T-cell (primary cell): ENCODE measurements around the gene SLC22A23. TPM values are rescaled to one million over a fixed set of nuclear protein-coding genes. Genes with fewer than 3 reads are reported as not detected.

Experiments
- ATAC-seq, 4 experiments: fragments of 200-7000 bp in 3 of 4; fragments of 150-1000 bp in 1 of 4; cut with Tn5 transposase; replicated peaks in 1 of 4; 1 replicate in 3 of 4; 2 replicates in 1 of 4; pipeline ENCODE4 v1.10.0; 2021; ENCODE audit warnings: moderate library complexity in 3 of 4, mild to moderate bottlenecking in 2 of 4, moderate number of reproducible peaks in 1 of 4
- CTCF ChIA-PET, 2 donors: fragments of 300-600 bp; sonication (Branson Sonifier 250); formaldehyde crosslinking; loops; one replicate each; lab custom pipeline; 2022; ENCODE audit warnings: antibody characterized with exemption in 2 of 2; lab: Charles Lee
- POLR2A ChIA-PET, 2 donors: fragments of 300-600 bp; sonication (Branson Sonifier 250); formaldehyde crosslinking; loops; one replicate each; lab custom pipeline; 2022; ENCODE audit warnings: antibody characterized with exemption in 2 of 2; lab: Charles Lee
- DNase-seq, 35 experiments: peaks; one replicate each; pipeline versions ENCODE4 v3.0.0 to v3.0.0-alpha.2; 2013 to 2023
- H3K27ac ChIP-seq: one replicate; pipeline ENCODE4 v1.5.1; 2013; ENCODE audit warnings: low read length
- H3K27me3 ChIP-seq, 2 experiments: replicated peaks in 1 of 2; 1 replicate in 1 of 2; 2 replicates in 1 of 2; pipeline versions ENCODE4 v1.6.1 to v1.7.0; 2013; ENCODE audit warnings: low read length in 1 of 2, mixed read lengths in 1 of 2; ENCODE audit not compliant: control insufficient read depth in 2 of 2, insufficient read depth in 2 of 2; ENCODE audit errors: extremely low read depth in 1 of 2
- H3K36me3 ChIP-seq, 2 donors: 1 replicate in 1 of 2; 2 replicates in 1 of 2; pipeline versions ENCODE4 v1.6.1 to v1.7.0; 2013; ENCODE audit warnings: low read length in 1 of 2; ENCODE audit not compliant: control insufficient read depth in 2 of 2, insufficient read depth in 1 of 2; ENCODE audit errors: extremely low read depth in 1 of 2
- H3K4me1 ChIP-seq, 2 experiments: 1 replicate in 1 of 2; 2 replicates in 1 of 2; pipeline versions ENCODE4 v1.6.1 to v1.7.0; 2013; ENCODE audit warnings: low read length in 2 of 2, mixed read lengths in 1 of 2; ENCODE audit not compliant: insufficient read depth in 2 of 2, control insufficient read depth in 1 of 2; ENCODE audit errors: extremely low read depth in 1 of 2
- H3K4me3 ChIP-seq, 2 donors: 1 replicate in 1 of 2; 2 replicates in 1 of 2; pipeline versions ENCODE4 v1.5.1 to v1.7.0; 2013; ENCODE audit warnings: mild to moderate bottlenecking in 2 of 2, low read length in 1 of 2, moderate library complexity in 1 of 2; ENCODE audit not compliant: control insufficient read depth in 1 of 2; ENCODE audit errors: extremely low read depth in 1 of 2
- H3K9me3 ChIP-seq: 2 replicates; pipeline ENCODE4 v1.7.0; 2013
- H3K27ac Mint-ChIP-seq, 2 donors: one replicate each; pipeline ENCODE4 v1.8.0; 2020 to 2021; ENCODE audit warnings: mild to moderate bottlenecking in 2 of 2, mixed read lengths in 2 of 2
- H3K27me3 Mint-ChIP-seq, 2 donors: one replicate each; pipeline ENCODE4 v1.8.0; 2021 to 2022; ENCODE audit warnings: mixed read lengths in 2 of 2
- H3K36me3 Mint-ChIP-seq: one replicate; pipeline ENCODE4 v1.8.0; 2021; ENCODE audit warnings: mixed read lengths
- H3K4me1 Mint-ChIP-seq, 3 donors: one replicate each; pipeline ENCODE4 v1.8.0; 2020 to 2022; ENCODE audit warnings: mixed read lengths in 3 of 3, mild to moderate bottlenecking in 1 of 3
- H3K4me3 Mint-ChIP-seq, 3 donors: one replicate each; pipeline ENCODE4 v1.8.0; 2020 to 2022; ENCODE audit warnings: mild to moderate bottlenecking in 3 of 3, mixed read lengths in 3 of 3, moderate library complexity in 3 of 3
- H3K9me3 Mint-ChIP-seq, 3 donors: one replicate each; pipeline ENCODE4 v1.8.0; 2020 to 2022; ENCODE audit warnings: mixed read lengths in 3 of 3
- whole genome bisulfite sequencing: methylation state at CpG from one replicate; pipeline ENCODE4 v1.1.5; 2013; ENCODE audit warnings: missing lambda C conversion rate; ENCODE audit not compliant: insufficient coverage; 5-methylcytosine and 5-hydroxymethylcytosine counted together
- total RNA-seq, 35 experiments: library from RNA in 6 of 35; stranded (reverse) in 6 of 35; fragments of 120-200 nt in 1 of 35; gene quantifications; one replicate each; pipeline versions ENCODE4 v1.2.1 to v1.2.4 and lab custom pipeline; 2013 to 2026

Gene SLC22A23
- total RNA-seq, 5 donors from 2014 or later (not counting 1 experiment from before 2014, with no cell fraction given) = 6.2 to 14.8 (median 12.1) TPM

GRCh38 chr6:3426927-3427686 lies 29.7 kb downstream of the SLC22A23 start:
- H3K27ac Mint-ChIP-seq = no peak overlapping the region
- H3K4me1 ChIP-seq = no peaks in the 10 kb centered on the region
- CTCF ChIA-PET = interaction anchor here in 1 of 2 donors (0.9 kb wide), 1 partner anchor 24 kb away, joined by 3 read pairs; no protein-coding TSS in a partner anchor
- H3K27ac ChIP-seq = no peak overlapping the region
- no peaks in the 10 kb centered on the region for H3K9me3 ChIP-seq
- DNase-seq = no peak
- 90% methylated on average over 8 of the region's 20 CpGs for WGBS
- peaks cover 0 to 10% of the 10 kb centered on the region in 2 experiments for H3K27me3 ChIP-seq
- H3K9me3 Mint-ChIP-seq = no peaks in the 10 kb centered on the region
- peaks cover 0 to 4% of the 10 kb centered on the region in 2 donors for H3K27me3 Mint-ChIP-seq
- H3K4me3 Mint-ChIP-seq = no peak overlapping the region
- H3K4me3 ChIP-seq = no peak overlapping the region
- no peak for ATAC-seq
- no peaks in the 10 kb centered on the region for H3K36me3 ChIP-seq
- H3K4me1 Mint-ChIP-seq = peaks cover 0 to 4% (median 0%) of the 10 kb centered on the region in 3 donors
- H3K36me3 Mint-ChIP-seq = no peaks in the 10 kb centered on the region
- POLR2A ChIA-PET = no interaction called here

DNA sequence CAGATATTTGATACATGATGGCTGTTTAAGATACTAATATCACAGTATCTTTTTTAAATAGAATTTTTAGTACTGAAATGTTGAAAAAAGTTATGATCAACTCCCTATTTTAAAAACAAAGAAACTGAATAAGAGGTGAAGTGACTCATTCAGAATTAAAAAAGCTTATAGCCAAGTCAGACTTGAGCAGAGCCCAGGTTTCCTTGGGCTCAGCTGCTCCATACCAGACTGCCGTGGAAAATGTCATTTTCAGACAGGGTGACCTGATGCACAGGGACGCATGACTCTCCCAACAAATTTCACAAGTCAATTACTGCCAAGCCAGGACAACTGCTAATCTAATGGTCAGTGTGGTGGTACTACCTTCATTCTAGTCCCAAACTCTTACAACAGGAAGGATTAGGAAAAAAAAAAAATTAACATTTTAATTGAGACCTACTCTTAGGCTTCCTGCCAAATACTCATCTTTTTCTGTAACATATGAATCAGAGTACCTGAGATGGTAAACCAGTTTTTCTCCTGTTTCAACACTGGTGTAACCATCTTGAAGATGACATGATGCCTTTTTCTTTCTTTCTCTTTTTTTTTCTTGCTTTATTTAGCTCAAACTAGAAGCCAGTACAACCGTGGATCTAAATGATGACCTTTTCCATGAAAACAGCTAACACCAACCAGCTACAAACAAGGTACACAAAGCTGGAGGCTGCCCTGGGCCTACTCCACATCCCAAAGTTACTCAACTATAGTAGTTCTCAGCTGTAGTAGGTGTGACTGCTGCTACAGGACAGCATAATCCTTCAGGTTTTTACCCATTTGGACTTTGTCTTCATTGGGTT lies 30.5 kb downstream of the SLC22A23 start:
- Histone ChIP-seq H3K4me3 (no peak overlapping the region), H3K36me3 (no peaks in the 10 kb centered on the region), H3K27ac (no peak overlapping the region), H3K4me1 (no peaks in the 10 kb centered on the region), H3K9me3 (no peaks in the 10 kb centered on the region), H3K27me3 (peaks cover 0 to 10% of the 10 kb centered on the region in 2 experiments)
- no CpG with 5 or more reads among the region's 3 CpGs for WGBS
- DNase-seq = no peak
- H3K27ac Mint-ChIP-seq = no peak overlapping the region
- no peak for ATAC-seq
- peaks cover 1 to 4% (median 1%) of the 10 kb centered on the region in 3 donors for H3K4me1 Mint-ChIP-seq
- H3K27me3 Mint-ChIP-seq = peaks cover 0 to 4% of the 10 kb centered on the region in 2 donors
- POLR2A ChIA-PET = no interaction called here
- H3K9me3 Mint-ChIP-seq = no peaks in the 10 kb centered on the region
- CTCF ChIA-PET = no interaction called here
- H3K36me3 Mint-ChIP-seq = no peaks in the 10 kb centered on the region
- no peak overlapping the region for H3K4me3 Mint-ChIP-seq

- Mint-ChIP-seq H3K4me1 (peaks cover 1 to 4% (median 1%) of the 10 kb centered on the region in 3 donors), H3K4me3 (no peak overlapping the region), H3K27ac (no peak overlapping the region), H3K27me3 (peaks cover 0 to 4% of the 10 kb centered on the region in 2 donors), H3K9me3 (no peaks in the 10 kb centered on the region), H3K36me3 (no peaks in the 10 kb centered on the region)
- Histone ChIP-seq H3K27me3 (peaks cover 0 to 10% of the 10 kb centered on the region in 2 experiments), H3K4me1 (no peaks in the 10 kb centered on the region), H3K27ac (no peak overlapping the region), H3K9me3 (no peaks in the 10 kb centered on the region), H3K36me3 (no peaks in the 10 kb centered on the region), H3K4me3 (no peak overlapping the region)
- ChIA-PET POLR2A (no interaction called here), CTCF (no interaction called here)
- ATAC-seq = no peak
- no peak for DNase-seq
- WGBS = no CpG with 5 or more reads among the region's 2 CpGs
Measured at GRCh38 chr6:3425574-3425973, 31.3 kb downstream of the SLC22A23 start.

DNA sequence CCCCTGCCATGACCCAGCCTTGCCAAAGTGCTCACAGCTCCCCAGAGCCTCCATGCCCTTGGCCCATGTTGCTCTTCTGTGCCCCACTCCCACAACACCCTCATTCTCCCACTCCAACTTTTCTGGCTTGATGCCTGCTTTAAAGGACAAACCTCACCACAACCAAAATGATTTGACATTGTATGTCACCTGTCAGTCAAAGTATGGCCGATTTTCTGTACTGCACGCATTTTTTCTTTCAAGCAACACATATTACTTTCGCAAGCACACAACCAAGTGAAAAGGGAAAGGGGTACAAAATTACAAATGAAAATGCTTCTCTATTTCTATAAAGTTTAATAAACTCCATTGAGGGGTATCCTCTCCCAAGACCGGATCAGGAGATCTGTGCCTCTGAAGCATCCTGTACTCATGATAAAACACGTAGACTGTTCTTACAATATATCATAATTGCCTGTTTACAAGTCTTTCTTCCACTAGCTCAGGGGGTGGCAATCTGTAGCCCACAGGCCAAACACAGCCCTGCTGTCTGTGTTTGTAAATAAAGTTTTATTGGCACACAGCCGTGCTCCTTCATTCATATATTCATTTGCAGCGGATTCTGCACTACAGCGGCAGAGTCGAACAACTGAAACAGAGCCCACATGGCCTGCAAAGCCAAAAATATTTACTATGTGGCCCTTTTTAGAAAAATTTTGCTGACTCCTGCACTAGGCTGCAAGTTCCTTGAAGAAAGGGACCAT lies 32.5 kb downstream of the SLC22A23 start:
- Mint-ChIP-seq H3K4me1 (peaks cover 1 to 4% (median 1%) of the 10 kb centered on the region in 3 donors), H3K27me3 (peaks cover 0 to 4% of the 10 kb centered on the region in 2 donors), H3K27ac (no peak overlapping the region), H3K4me3 (no peak overlapping the region), H3K36me3 (no peaks in the 10 kb centered on the region), H3K9me3 (no peaks in the 10 kb centered on the region)
- Histone ChIP-seq H3K27ac (no peak overlapping the region), H3K4me1 (no peaks in the 10 kb centered on the region), H3K27me3 (peaks cover 0 to 10% of the 10 kb centered on the region in 2 experiments), H3K36me3 (no peaks in the 10 kb centered on the region), H3K4me3 (no peak overlapping the region), H3K9me3 (no peaks in the 10 kb centered on the region)
- WGBS = 100% methylated on average over 2 of the region's 9 CpGs
- CTCF ChIA-PET = no interaction called here
- DNase-seq = no peak
- ATAC-seq = no peak
- POLR2A ChIA-PET = no interaction called here

DNA sequence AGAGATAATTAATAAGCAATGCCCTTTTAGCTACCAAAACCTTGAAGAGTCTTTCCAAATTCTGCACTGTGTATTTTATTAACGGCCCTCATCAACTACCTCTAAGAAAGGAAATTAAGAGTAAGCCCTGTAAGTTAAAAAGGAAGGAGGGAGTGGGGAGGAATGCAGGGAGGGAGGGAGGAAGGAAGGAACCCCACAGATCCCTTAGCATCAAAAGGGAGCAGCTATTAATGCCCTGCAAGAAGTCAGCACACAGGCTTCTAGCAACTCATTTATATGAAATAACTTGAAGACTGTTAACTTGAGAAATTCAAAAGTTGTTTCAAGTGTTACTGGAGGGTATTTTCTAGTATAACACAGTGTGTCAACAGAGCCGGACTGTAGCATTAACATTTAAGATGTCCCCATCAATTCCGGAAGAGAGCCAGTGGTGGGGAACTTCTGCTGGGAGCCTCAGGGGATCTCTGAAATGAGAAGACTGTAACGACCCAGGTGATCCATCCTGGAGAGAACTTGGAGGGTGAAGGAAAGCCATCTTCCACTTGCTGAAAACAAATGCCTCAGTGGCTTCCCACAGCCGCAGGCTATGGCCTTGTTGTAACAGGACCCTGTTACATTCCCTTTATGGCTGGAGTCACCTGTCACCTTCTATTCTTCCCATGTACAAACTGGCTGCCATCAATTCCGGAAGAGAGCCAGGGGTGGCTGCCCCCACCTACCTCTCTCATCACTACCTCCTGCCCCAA lies 33.2 kb downstream of the SLC22A23 start:
- H3K4me1 ChIP-seq = no peaks in the 10 kb centered on the region
- H3K4me3 Mint-ChIP-seq = no peak overlapping the region
- ChIA-PET CTCF (no interaction called here), POLR2A (interaction anchor here in 1 of 2 donors (0.5 kb wide), 1 partner anchor 1364 kb away, joined by 5 read pairs; no protein-coding TSS in a partner anchor)
- H3K36me3 ChIP-seq = no peaks in the 10 kb centered on the region
- peaks cover 1 to 4% (median 1%) of the 10 kb centered on the region in 3 donors for H3K4me1 Mint-ChIP-seq
- DNase-seq = no peak
- no peak overlapping the region for H3K4me3 ChIP-seq
- 92% methylated on average over 5 of the region's 6 CpGs for WGBS
- no peak overlapping the region for H3K27ac ChIP-seq
- H3K36me3 Mint-ChIP-seq = no peaks in the 10 kb centered on the region
- H3K9me3 Mint-ChIP-seq = no peaks in the 10 kb centered on the region
- peaks cover 0 to 10% of the 10 kb centered on the region in 2 experiments for H3K27me3 ChIP-seq
- no peak for ATAC-seq
- H3K27me3 Mint-ChIP-seq = peaks cover 0 to 4% of the 10 kb centered on the region in 2 donors
- no peak overlapping the region for H3K27ac Mint-ChIP-seq
- no peaks in the 10 kb centered on the region for H3K9me3 ChIP-seq
